Ectodermal cell (in vitro differentiated cells): ENCODE results near the gene FYN.

Experiments
- H3K27ac ChIP-seq: 2 replicates; pipeline ENCODE4 v1.7.0; 2013; ENCODE audit warnings: mild to moderate bottlenecking, low read depth, low read length; ENCODE audit not compliant: insufficient read depth, poor library complexity, severe bottlenecking
- H3K27me3 ChIP-seq: 2 replicates; pipeline ENCODE4 v1.7.0; 2013; ENCODE audit warnings: mild to moderate bottlenecking, low read length; ENCODE audit not compliant: insufficient read depth, control insufficient read depth, poor library complexity, severe bottlenecking
- H3K36me3 ChIP-seq: one replicate; pipeline ENCODE4 v1.7.0; 2013; ENCODE audit warnings: low read length; ENCODE audit not compliant: control insufficient read depth, insufficient read depth
- H3K4me1 ChIP-seq: one replicate; pipeline ENCODE4 v1.7.0; 2013; ENCODE audit warnings: low read length; ENCODE audit not compliant: control insufficient read depth, insufficient read depth
- H3K4me3 ChIP-seq: 2 replicates; pipeline ENCODE4 v1.7.0; 2013; ENCODE audit warnings: low read depth, low read length, control low read depth; ENCODE audit not compliant: insufficient read depth
- H3K9me3 ChIP-seq: 2 replicates; pipeline ENCODE4 v1.7.0; 2013; ENCODE audit warnings: mild to moderate bottlenecking, low read length, moderate library complexity; ENCODE audit not compliant: control insufficient read depth
- WGBS, 2 experiments: methylation state at CpG; one replicate each; pipeline ENCODE4 v1.1.7; 2013; ENCODE audit warnings: missing lambda C conversion rate in 2 of 2; 5-methylcytosine and 5-hydroxymethylcytosine counted together

FYN gene

DNA sequence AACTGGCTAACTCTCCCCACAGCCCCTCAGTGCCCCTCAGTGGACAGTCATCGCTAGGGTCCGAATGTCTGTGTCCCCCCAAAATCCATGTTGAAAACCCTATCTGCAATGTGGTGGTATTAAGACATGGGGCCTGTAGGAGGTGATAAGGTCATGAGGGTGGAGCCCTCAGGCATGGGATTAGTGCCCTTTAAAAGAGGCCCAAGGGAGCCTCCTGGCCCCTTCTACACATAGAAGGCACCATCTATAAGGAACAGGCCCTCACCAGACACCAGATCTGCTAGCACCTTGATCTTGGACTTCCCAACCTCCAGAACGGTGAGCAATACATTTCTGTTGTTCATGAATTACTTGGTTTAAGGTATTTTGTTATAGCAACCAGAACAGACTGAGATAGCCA is 260.9 kb downstream of the FYN start:
- Histone ChIP-seq H3K36me3 (no peaks in the 10 kb centered on the region), H3K4me3 (no peak overlapping the region), H3K27me3 (no peaks in the 10 kb centered on the region), H3K9me3 (no peaks in the 10 kb centered on the region), H3K27ac (no peak overlapping the region), H3K4me1 (peaks cover 12% of the 10 kb centered on the region)
- WGBS, 2 experiments = 96 to 98% methylated on average over 3 of the region's 3 CpGs

- Histone ChIP-seq H3K4me3 (no peak overlapping the region), H3K4me1 (peaks cover 12% of the 10 kb centered on the region), H3K27me3 (peaks cover 4% of the 10 kb centered on the region), H3K9me3 (no peaks in the 10 kb centered on the region), H3K27ac (no peak overlapping the region), H3K36me3 (no peaks in the 10 kb centered on the region)
- WGBS, 2 experiments = 94 to 96% methylated on average over 2 of the region's 2 CpGs
Observed at GRCh38 chr6:111610548-111611172, 262.6 kb downstream of the FYN start.
